HepG2 (cell line): ENCODE measurements around the gene PPP4R4.

ENCODE experiments used
- CEBPB ChIP-seq: IDR thresholded peaks from 2 replicates; pipeline ENCODE4 v1.6.1; 2011; ENCODE audit warnings: low read depth, low read length, improper control_type of control experiment, borderline replicate concordance
- CTCF ChIP-seq: sonication (generic); formaldehyde crosslinking; IDR thresholded peaks from 2 replicates; pipeline ENCODE4 v1.5.0; 2020; ENCODE audit warnings: mild to moderate bottlenecking, missing genetic modification reagents, moderate library complexity
- MED8 ChIP-seq: sonication (generic); formaldehyde crosslinking; IDR thresholded peaks from 2 replicates; pipeline ENCODE4 v1.8.1; 2023; ENCODE audit warnings: mild to moderate bottlenecking, missing genetic modification reagents; ENCODE audit not compliant: insufficient replicate concordance
- POLR2A ChIP-seq, 2 experiments: IDR thresholded peaks; 2 replicates each; pipeline ENCODE4 v1.6.1; 2011; ENCODE audit warnings: low read depth in 2 of 2, low read length in 2 of 2, mild to moderate bottlenecking in 1 of 2, moderate library complexity in 1 of 2; ENCODE audit not compliant: insufficient read depth in 1 of 2
- THAP9 ChIP-seq: sonication (generic); formaldehyde crosslinking; IDR thresholded peaks from 2 replicates; pipeline ENCODE4; 2020; ENCODE audit warnings: missing genetic modification reagents, mild to moderate bottlenecking, borderline replicate concordance

GRCh38 chr14:94316692-94317091 is 142.6 kb downstream of the PPP4R4 start:
- TF ChIP-seq POLR2A (IDR thresholded peaks at IDR 0.05; ENCODE audit: insufficient read depth in 1 of 2, low read depth in 2 of 2, low read length in 2 of 2) (no peak), CEBPB (no peak), CTCF (CRISPR knock-in tag) (no peak), THAP9 (CRISPR knock-in tag) (no peak), MED8 (CRISPR knock-in tag) (no peak)
